Muscle layer of duodenum (tissue), 2 donors: ENCODE results near the gene AUH.

Source experiments
- H3K27ac ChIP-seq: one replicate; pipeline ENCODE4 v1.7.0; 2013; ENCODE audit warnings: mild to moderate bottlenecking, low read length
- H3K27me3 ChIP-seq: one replicate; pipeline ENCODE4 v1.7.0; 2013; ENCODE audit warnings: low read depth, mild to moderate bottlenecking, control low read depth, low read length
- H3K36me3 ChIP-seq, 2 donors: one replicate each; pipeline ENCODE4 v1.7.0; 2013; ENCODE audit warnings: low read length in 2 of 2, control low read depth in 1 of 2, mild to moderate bottlenecking in 1 of 2; ENCODE audit not compliant: insufficient read depth in 2 of 2, control insufficient read depth in 1 of 2
- H3K4me1 ChIP-seq, 2 donors: one replicate each; pipeline ENCODE4 v1.7.0; 2013; ENCODE audit warnings: low read length in 2 of 2, mild to moderate bottlenecking in 2 of 2, control low read depth in 1 of 2, moderate library complexity in 1 of 2; ENCODE audit not compliant: insufficient read depth in 2 of 2, control insufficient read depth in 1 of 2
- H3K4me3 ChIP-seq, 2 donors: one replicate each; pipeline ENCODE4 v1.7.0; 2013; ENCODE audit warnings: low read length in 2 of 2, low read depth in 1 of 2, mild to moderate bottlenecking in 1 of 2
- H3K9me3 ChIP-seq, 2 donors: one replicate each; pipeline ENCODE4 v1.7.0; 2013; ENCODE audit warnings: low read length in 2 of 2, control low read depth in 1 of 2, mild to moderate bottlenecking in 1 of 2; ENCODE audit not compliant: control insufficient read depth in 1 of 2
- donor health status: healthy.

Gene AUH

GRCh38 chr9:91308191-91308590 lies 53.5 kb downstream of the AUH start:
- Histone ChIP-seq H3K4me3 (no peak overlapping the region), H3K4me1 (peaks cover 0 to 11% of the 10 kb centered on the region in 2 donors), H3K36me3 (no peaks in the 10 kb centered on the region), H3K27me3 (no peaks in the 10 kb centered on the region), H3K9me3 (no peaks in the 10 kb centered on the region), H3K27ac (no peak overlapping the region)

- no peaks in the 10 kb centered on the region for H3K27me3 ChIP-seq
- H3K4me3 ChIP-seq, result no peak overlapping the region
- no peaks in the 10 kb centered on the region for H3K36me3 ChIP-seq
- no peak overlapping the region for H3K27ac ChIP-seq
- H3K9me3 ChIP-seq, result no peaks in the 10 kb centered on the region
- H3K4me1 ChIP-seq, result peaks cover 0 to 11% of the 10 kb centered on the region in 2 donors
These were observed 54.4 kb downstream of the AUH start for GRCh38 chr9:91307279-91307678.

- Histone ChIP-seq H3K9me3 (no peaks in the 10 kb centered on the region), H3K4me1 (peaks cover 0 to 14% of the 10 kb centered on the region in 2 donors), H3K27ac (no peak overlapping the region)
These were observed 55.5 kb downstream of the AUH start for GRCh38 chr9:91306296-91306630.

GRCh38 chr9:91305596-91306295 lies 56.0 kb downstream of the AUH start:
- H3K4me1 ChIP-seq, result peaks cover 0 to 18% of the 10 kb centered on the region in 2 donors
- H3K36me3 ChIP-seq, result no peaks in the 10 kb centered on the region
- H3K4me3 ChIP-seq, result no peak overlapping the region
- H3K27me3 ChIP-seq, result no peaks in the 10 kb centered on the region
- no peaks in the 10 kb centered on the region for H3K9me3 ChIP-seq
- no peak overlapping the region for H3K27ac ChIP-seq

More at GRCh38 chr9:91306296-91306630, 55.5 kb downstream of the AUH start:
- Histone ChIP-seq H3K27me3 (no peaks in the 10 kb centered on the region), H3K36me3 (no peaks in the 10 kb centered on the region), H3K4me3 (no peak overlapping the region)

GRCh38 chr9:91303741-91304415 lies 57.8 kb downstream of the AUH start:
- H3K9me3 ChIP-seq, result no peaks in the 10 kb centered on the region
- no peaks in the 10 kb centered on the region for H3K36me3 ChIP-seq
- no peak overlapping the region for H3K27ac ChIP-seq
- no peak overlapping the region for H3K4me3 ChIP-seq
- peaks cover 0 to 18% of the 10 kb centered on the region in 2 donors for H3K4me1 ChIP-seq
- no peaks in the 10 kb centered on the region for H3K27me3 ChIP-seq

GRCh38 chr9:91302831-91303230 lies 58.9 kb downstream of the AUH start:
- peaks cover 0 to 18% of the 10 kb centered on the region in 2 donors for H3K4me1 ChIP-seq
- H3K36me3 ChIP-seq, result no peaks in the 10 kb centered on the region
- peak overlapping the region; percentile 53 for H3K27ac ChIP-seq
- H3K27me3 ChIP-seq, result no peaks in the 10 kb centered on the region
- no peaks in the 10 kb centered on the region for H3K9me3 ChIP-seq
- no peak overlapping the region for H3K4me3 ChIP-seq

- Histone ChIP-seq H3K4me3 (no peak overlapping the region), H3K27me3 (no peaks in the 10 kb centered on the region), H3K9me3 (no peaks in the 10 kb centered on the region), H3K27ac (peak overlapping the region; percentile 62), H3K36me3 (peaks cover 0 to 5% of the 10 kb centered on the region in 2 donors), H3K4me1 (peaks cover 0 to 18% of the 10 kb centered on the region in 2 donors)
These were observed 60.6 kb downstream of the AUH start for GRCh38 chr9:91301161-91301560.

- Histone ChIP-seq H3K36me3 (peaks cover 14 to 19% of the 10 kb centered on the region in 2 donors), H3K4me3 (no peak overlapping the region), H3K27me3 (no peaks in the 10 kb centered on the region), H3K4me1 (peaks cover 0 to 7% of the 10 kb centered on the region in 2 donors), H3K9me3 (no peaks in the 10 kb centered on the region), H3K27ac (no peak overlapping the region)
These were observed 63.4 kb downstream of the AUH start for GRCh38 chr9:91298311-91298710.

GRCh38 chr9:91297306-91297705 lies 64.4 kb downstream of the AUH start:
- Histone ChIP-seq H3K27me3 (no peaks in the 10 kb centered on the region), H3K36me3 (peaks cover 19 to 23% of the 10 kb centered on the region in 2 donors), H3K4me1 (peaks cover 0 to 7% of the 10 kb centered on the region in 2 donors), H3K9me3 (no peaks in the 10 kb centered on the region), H3K27ac (no peak overlapping the region), H3K4me3 (no peak overlapping the region)

GRCh38 chr9:91296354-91296753 lies 65.4 kb downstream of the AUH start:
- H3K36me3 ChIP-seq, result peaks cover 19 to 23% of the 10 kb centered on the region in 2 donors
- peaks cover 0 to 5% of the 10 kb centered on the region in 2 donors for H3K4me1 ChIP-seq
- H3K27ac ChIP-seq, result no peak overlapping the region
- H3K9me3 ChIP-seq, result no peaks in the 10 kb centered on the region
- H3K27me3 ChIP-seq, result no peaks in the 10 kb centered on the region
- H3K4me3 ChIP-seq, result no peak overlapping the region

GRCh38 chr9:91295357-91295756 lies 66.4 kb downstream of the AUH start:
- H3K36me3 ChIP-seq, result peaks cover 22 to 23% of the 10 kb centered on the region in 2 donors
- no peak overlapping the region for H3K4me3 ChIP-seq

More at GRCh38 chr9:91295357-91295756, 66.4 kb downstream of the AUH start:
- H3K9me3 ChIP-seq, result no peaks in the 10 kb centered on the region
- H3K4me1 ChIP-seq, result no peaks in the 10 kb centered on the region
- H3K27ac ChIP-seq, result no peak overlapping the region
- no peaks in the 10 kb centered on the region for H3K27me3 ChIP-seq
